DMS79 treated with DMSO at 0.1 percent for 48 hours (cell line): ENCODE data around the gene STRN.
"Not testable (repeated sequence)": the region's sequence is repeated elsewhere in the genome, so short reads cannot be mapped to it uniquely, and the experiment has no call there.

ENCODE experiments used
- DNase-seq: peaks from one replicate; lab custom pipeline; 2025; lab: John Stamatoyannopoulos, UW

Gene STRN

GRCh38 chr2:36963106-36963505 lies 3.2 kb downstream of the STRN start:
- no peak for DNase-seq

- DNase-seq = no peak
Measured at GRCh38 chr2:36960773-36961172, 5.6 kb downstream of the STRN start.

GRCh38 chr2:36960005-36960675 lies 6.2 kb downstream of the STRN start:
- no peak for DNase-seq

DNA sequence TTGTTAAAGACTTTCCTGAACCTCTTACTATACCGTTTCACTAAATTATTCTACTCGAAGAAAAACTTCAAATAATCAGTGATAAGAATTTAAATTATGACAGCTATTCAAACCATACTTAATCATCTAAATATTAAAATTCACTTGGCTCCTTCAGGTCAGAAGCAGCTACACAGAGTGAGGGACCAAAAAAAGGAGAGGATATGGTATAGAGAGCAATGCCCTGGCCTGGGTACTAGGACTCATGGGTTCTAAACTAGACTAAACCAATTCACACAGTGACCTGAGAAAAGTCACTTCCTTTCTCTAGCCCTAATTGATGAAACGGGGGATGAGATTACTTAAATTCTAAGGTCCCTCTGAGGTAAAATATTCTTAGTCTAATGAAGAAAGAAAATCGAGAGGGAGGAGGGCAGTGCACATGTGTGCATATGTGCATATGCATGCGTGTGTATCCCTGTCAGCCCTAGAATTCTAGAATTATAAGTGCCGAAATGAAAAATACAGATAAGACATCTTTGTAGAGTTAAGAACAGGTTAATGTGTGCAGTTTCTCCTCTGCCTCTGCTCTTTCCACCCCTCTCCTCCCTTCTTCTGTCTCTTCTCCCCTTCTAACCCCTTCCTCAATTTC lies 11.2 kb downstream of the STRN start:
- DNase-seq = no peak

- DNase-seq = no peak
Measured at GRCh38 chr2:36952748-36953197, 13.6 kb downstream of the STRN start.

GRCh38 chr2:36951574-36951973 lies 14.8 kb downstream of the STRN start:
- DNase-seq = no peak

DNA sequence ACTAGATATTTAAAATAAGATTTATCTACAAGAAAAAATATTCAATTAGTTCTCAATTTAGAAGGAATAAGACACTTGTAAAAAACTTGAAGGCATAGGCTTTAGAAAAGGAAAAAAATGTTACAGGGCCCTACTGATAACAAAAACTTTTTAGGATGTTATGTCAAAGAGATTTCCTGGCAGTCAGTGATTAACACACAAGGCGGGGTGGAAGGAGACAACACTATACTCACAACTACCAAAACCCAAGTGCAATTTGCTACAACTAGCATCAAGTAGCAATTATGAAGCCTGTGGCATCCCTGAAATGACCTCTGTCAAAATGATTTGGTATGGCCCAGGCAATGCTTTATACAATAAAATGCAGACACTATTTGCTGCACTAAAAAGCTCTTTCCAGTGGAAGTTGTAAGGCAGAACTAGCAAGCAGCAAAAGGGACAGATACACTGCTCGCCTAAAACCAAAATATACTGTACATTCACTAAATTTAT lies 15.3 kb downstream of the STRN start:
- no peak for DNase-seq

- no peak for DNase-seq
Measured at GRCh38 chr2:36949845-36950244, 16.5 kb downstream of the STRN start.

DNA sequence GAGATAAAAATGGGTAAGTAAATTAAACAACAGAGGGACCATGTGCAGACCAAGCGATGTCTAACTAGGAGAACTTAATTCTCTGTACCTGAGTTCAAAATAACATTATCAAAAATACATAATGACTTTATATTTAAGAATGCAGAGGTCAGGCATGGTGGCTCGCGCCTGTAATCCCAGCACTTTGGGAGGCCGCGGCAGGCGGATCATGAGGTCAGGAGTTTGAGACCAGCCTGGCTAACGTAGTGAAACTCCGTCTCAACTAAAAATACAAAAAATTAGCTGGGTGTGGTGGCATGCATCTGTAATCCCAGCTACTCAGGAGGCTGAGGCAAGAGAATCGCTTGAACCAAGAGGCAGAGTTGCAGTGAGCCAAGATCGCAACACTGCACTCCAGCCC lies 21.1 kb downstream of the STRN start:
- not testable (repeated sequence) for DNase-seq

GRCh38 chr2:36941867-36942266 lies 24.5 kb downstream of the STRN start:
- no peak for DNase-seq

- DNase-seq = not testable (repeated sequence)
Measured at GRCh38 chr2:36936526-36936925, 29.8 kb downstream of the STRN start.

GRCh38 chr2:36931688-36932087 lies 34.6 kb downstream of the STRN start:
- DNase-seq = not testable (repeated sequence)

DNA sequence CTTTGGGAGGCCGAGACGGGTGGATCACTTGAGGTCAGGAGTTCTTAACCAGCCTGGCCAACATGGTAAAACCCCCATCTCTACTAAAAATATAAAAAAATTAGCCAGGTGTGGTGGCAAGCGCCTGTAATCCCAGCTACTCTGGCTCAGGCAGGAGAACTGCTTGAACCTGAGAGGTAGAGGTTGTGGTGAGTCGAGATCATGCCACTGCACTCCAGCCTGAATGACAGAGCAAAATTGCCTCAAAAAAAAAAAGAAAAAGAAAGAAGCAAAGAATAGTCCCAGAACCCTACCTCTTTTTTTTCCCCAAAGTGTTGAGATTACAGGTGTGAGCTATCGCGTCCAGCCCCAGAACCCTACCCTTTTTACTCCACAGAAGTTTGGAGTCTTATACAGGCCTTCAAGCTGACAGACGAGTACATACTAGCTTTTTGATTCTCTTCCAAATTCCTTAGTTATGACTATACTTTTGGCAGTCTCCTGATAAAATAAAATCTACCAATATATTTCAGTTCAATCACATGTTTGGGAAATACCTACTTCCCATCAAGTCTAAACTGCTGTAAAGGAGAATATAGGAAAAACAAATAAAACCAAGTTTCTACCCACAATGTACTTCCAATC lies 35.4 kb downstream of the STRN start:
- not testable (repeated sequence) for DNase-seq

DNA sequence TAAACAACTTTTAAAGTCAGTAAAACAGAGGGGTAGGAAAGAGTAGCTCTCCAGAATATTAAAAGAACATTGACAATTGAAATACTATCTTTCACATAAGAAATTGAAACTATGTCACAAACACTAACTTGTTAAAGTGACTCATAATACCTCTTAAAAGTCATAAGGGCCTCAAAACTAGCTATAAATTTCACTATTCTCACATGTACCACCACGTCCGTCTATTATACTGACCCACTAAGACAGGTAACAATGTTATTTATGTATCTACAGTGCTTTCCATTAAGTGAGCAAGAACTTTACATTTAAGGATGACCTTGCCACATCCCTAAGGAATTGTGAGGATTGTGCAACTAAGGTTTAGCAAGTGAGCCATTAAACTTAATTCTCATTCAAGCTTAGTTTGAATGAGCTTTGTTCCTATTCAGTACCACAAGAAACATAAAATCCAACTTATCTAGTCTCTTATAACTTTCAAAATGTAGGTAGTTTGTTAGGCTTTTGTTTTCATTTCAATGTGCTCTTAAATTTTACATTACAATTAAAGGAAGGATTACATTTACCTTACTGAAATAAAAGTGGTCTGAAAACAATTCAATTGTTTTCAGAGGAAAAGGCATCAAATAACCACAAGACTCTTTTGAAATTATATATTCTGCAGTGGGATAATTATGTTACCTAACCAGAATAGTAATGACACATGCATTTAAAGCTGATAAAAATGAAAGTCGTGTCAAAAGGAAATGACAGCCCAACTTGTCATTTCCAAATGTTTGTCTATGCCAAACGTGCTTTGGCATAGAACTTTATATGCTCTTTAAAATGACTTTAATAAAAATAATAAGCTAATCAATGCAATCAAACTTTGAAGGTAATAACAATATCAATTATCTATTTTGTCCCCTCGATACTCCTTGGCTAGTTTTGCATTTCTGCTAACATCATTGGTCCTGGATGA lies 39.9 kb downstream of the STRN start:
- not testable (repeated sequence) for DNase-seq

DNA sequence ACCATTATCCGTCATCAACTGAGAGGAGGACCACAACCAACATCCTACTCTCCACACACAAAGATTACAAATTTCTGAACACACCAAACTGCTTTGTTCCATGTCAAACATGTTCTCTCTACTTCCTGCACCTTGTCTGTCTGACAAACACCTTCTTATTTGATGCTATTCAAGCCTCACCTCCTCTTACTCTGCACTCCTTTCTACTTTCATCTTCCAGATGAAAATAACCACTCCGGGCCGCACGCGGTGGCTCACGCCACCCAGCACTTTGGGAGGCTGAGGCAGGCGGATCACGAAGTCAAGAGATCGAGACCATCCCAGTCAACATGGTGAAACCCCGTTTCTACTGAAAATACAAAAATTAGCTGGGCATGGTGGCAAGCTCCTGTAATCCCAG lies 43.7 kb downstream of the STRN start:
- not testable (repeated sequence) for DNase-seq

GRCh38 chr2:36921984-36922383 lies 44.4 kb downstream of the STRN start:
- DNase-seq = no peak

GRCh38 chr2:36919041-36919837 lies 47.1 kb downstream of the STRN start:
- DNase-seq = no peak

DNA sequence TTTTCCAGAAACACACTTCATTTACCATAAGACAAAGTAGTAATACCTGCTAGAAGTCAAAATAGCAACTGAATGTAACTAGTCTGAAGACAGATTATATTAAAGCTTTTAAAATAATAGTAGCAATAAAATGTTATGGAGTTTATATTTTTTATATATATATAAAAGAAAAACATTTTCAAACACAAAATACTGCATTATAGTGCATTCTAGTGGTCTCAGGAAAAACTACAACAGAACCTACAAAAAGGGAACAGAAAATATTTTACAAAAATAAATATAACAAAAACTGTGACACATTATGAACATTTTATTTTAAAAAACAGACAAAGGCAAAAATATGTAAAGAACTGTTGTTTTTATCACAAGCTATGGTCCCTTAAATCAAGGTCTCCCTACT lies 48.0 kb downstream of the STRN start:
- no peak for DNase-seq

DNA sequence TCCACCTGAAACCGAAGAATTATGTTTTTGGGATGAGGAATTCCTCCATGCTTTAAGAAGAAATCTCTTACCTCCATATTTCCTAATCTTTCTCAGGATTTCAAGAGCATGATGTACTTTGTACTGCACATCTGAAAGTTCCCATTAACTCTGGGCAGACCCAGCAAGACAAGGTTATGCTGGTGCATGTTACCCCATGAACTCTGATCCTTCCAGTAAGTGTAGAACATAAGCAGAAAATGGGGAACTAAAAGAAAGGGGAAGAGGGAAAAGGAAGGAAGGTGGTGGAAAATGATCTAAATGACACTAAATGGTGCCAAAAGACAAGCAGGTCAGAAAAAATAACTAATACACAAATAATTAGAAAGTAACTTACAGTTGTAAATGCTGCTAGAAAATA lies 50.7 kb downstream of the STRN start:
- no peak for DNase-seq

- no peak for DNase-seq
Measured at GRCh38 chr2:36912695-36913094, 53.6 kb downstream of the STRN start.

DNA sequence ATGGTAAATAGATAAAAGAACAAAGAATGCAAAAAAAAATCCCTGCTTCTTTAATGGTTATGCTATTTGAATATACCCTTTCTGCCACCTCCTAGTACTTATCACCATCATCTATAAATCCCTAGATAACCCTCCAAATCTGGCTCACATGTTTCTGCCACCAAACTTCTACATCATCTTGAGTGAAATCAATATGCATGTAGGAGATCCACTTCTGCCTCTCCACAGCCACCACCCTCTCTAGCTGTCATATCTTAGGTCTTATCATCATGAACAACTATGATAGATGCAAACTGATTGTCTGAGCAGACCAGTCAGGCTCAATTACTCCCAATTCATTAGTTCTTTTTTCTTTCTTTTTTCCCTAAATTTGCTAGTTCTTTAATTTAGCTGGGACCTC lies 55.3 kb downstream of the STRN start:
- DNase-seq = no peak
